ENCODE measurements around the gene M1AP.
A peak's percentile ranks its signal among the peaks of the same experiment; 100 is the strongest.

The M1AP gene, protein sequence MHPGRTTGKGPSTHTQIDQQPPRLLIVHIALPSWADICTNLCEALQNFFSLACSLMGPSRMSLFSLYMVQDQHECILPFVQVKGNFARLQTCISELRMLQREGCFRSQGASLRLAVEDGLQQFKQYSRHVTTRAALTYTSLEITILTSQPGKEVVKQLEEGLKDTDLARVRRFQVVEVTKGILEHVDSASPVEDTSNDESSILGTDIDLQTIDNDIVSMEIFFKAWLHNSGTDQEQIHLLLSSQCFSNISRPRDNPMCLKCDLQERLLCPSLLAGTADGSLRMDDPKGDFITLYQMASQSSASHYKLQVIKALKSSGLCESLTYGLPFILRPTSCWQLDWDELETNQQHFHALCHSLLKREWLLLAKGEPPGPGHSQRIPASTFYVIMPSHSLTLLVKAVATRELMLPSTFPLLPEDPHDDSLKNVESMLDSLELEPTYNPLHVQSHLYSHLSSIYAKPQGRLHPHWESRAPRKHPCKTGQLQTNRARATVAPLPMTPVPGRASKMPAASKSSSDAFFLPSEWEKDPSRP
- total RNA-seq = 0 to 0.06 (median 0) reads per million in 9 experiments

GRCh38 chr2:74648009-74648443, at the start of gene M1AP:
TSS of gene M1AP (minus strand) at chr2:74648330. CDS start at chr2:74640275, 8,055 bp downstream.
- Mint-ChIP-seq H3K27me3 (peaks cover 19 to 26% of the 10 kb centered on the region in 2 donors), H3K4me3 (no peak within 1 kb of the TSS), H3K4me1 (ENCODE audit: low read depth in 2 of 2) (peaks cover 0 to 10% of the 10 kb centered on the region in 2 donors), H3K9me3 (no peaks in the 10 kb centered on the region), H3K27ac (no peak within 1 kb of the TSS), H3K36me3 (ENCODE audit: insufficient read depth) (no peaks in the 10 kb centered on the region)
- no peak for DNase-seq
- ATAC-seq (replicated peaks) = no peak

DNA sequence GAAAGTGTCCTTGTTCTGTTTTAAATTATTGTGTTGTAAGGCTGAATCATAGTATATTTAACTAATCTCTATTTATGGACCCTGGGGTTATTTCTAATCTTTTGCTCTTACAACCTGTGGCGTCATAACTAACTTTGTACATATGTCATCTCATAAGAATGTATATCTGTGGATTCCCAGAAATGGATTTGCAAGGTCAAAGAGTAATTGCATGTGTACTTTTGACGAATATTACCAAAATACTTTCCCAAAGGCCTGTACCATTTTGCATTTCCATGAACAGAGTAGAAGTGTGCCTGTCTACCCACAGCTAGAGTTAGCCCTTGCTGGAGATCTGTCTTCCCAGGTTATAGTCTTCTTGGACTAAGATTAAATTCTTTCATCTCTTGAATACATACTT, 48.7 kb upstream of the M1AP start:
- Mint-ChIP-seq H3K9me3 (no peaks in the 10 kb centered on the region), H3K4me1 (ENCODE audit: low read depth in 2 of 2) (no peaks in the 10 kb centered on the region), H3K4me3 (no peak overlapping the region), H3K27me3 (peaks cover 0 to 6% of the 10 kb centered on the region in 2 donors), H3K36me3 (ENCODE audit: insufficient read depth) (no peaks in the 10 kb centered on the region), H3K27ac (no peak overlapping the region)
- ATAC-seq (replicated peaks) (no peak), DNase-seq (no peak)

DNA sequence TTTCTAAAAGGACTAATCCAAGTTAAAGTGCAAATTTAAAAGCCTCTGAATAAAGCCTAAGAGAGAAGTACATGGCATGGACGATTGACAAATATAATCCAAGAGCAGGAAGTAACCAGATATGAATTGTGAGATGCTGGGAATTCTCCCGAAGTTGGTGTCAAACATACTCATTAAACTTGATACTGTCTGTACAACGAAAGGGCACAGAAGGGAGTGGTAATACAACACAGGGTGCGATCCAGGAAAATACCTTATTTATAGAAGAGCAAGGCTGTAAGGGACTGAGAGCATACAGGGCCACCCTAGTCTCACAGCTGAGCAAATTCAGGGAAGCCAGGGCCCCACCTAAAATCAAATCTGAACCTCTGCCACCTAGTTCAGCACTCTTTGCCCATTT, 47.5 kb upstream of the M1AP start:
- peaks cover 3 to 9% of the 10 kb centered on the region in 2 donors for H3K27me3 Mint-ChIP-seq
- H3K36me3 Mint-ChIP-seq (ENCODE audit: insufficient read depth) = no peaks in the 10 kb centered on the region
- DNase-seq (no peak), ATAC-seq (replicated peaks) (no peak)
- H3K4me3 Mint-ChIP-seq = no peak overlapping the region
- no peaks in the 10 kb centered on the region for H3K4me1 Mint-ChIP-seq (ENCODE audit: low read depth in 2 of 2)
- H3K27ac Mint-ChIP-seq = no peak overlapping the region
- no peaks in the 10 kb centered on the region for H3K9me3 Mint-ChIP-seq

DNA sequence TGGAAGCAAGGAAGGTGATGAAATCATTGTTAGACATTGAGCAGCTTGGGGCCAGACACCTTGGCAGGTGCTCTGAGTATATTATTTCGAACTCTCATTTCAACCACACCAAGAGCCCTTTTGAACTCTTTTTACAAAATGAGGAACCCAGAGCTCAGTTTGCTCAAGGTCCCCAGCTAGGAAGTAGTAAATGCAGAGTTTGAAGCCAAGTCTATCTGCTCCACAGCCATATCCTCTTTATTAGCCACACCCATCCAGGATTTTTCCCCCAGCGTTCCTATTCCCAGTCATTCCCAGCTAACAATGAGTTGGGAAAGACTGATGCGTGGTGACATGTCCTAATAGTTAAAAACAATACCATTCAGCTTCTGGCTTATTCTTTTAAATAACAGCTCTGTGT, 46.2 kb upstream of the M1AP start:
- DNase-seq = no peak

GRCh38 chr2:74693668-74694067, 45.5 kb upstream of the M1AP start:
- Mint-ChIP-seq H3K27me3 (peaks cover 4 to 9% of the 10 kb centered on the region in 2 donors), H3K36me3 (ENCODE audit: insufficient read depth) (no peaks in the 10 kb centered on the region), H3K9me3 (no peaks in the 10 kb centered on the region), H3K4me3 (no peak overlapping the region), H3K4me1 (ENCODE audit: low read depth in 2 of 2) (no peaks in the 10 kb centered on the region), H3K27ac (no peak overlapping the region)
- ATAC-seq (replicated peaks) (no peak), DNase-seq (no peak)

More for the DNA sequence above, 46.2 kb upstream of the M1AP start:
- Mint-ChIP-seq H3K9me3 (no peaks in the 10 kb centered on the region), H3K36me3 (ENCODE audit: insufficient read depth) (no peaks in the 10 kb centered on the region), H3K4me3 (no peak overlapping the region), H3K4me1 (ENCODE audit: low read depth in 2 of 2) (no peaks in the 10 kb centered on the region), H3K27me3 (peaks cover 4 to 9% of the 10 kb centered on the region in 2 donors), H3K27ac (no peak overlapping the region)
- no peak for ATAC-seq (replicated peaks)

DNA sequence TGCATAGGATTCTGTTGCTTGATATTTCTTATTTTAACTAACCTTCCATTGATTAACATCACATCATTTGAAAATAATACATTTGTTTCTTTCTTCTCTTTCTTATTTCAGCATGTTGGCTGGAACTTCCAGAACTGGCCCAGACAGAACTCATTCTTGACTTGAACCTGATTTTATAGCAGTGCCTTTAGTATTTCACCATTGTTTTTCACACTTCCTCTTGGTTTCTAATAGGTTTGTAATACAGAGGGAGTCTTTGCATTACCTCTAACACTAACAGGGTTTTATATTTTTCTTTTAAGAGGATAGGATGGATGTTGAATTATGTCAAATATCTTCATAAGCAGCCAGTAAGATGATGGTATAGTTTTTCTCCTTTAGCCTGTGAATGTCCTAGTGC, 45.1 kb upstream of the M1AP start:
- H3K9me3 Mint-ChIP-seq = no peaks in the 10 kb centered on the region
- H3K27ac Mint-ChIP-seq = no peak overlapping the region
- no peaks in the 10 kb centered on the region for H3K36me3 Mint-ChIP-seq (ENCODE audit: insufficient read depth)
- H3K27me3 Mint-ChIP-seq = peaks cover 4 to 9% of the 10 kb centered on the region in 2 donors
- H3K4me3 Mint-ChIP-seq = no peak overlapping the region
- no peak for ATAC-seq (replicated peaks)
- no peak for DNase-seq
- no peaks in the 10 kb centered on the region for H3K4me1 Mint-ChIP-seq (ENCODE audit: low read depth in 2 of 2)

- no peaks in the 10 kb centered on the region for H3K9me3 Mint-ChIP-seq
- no peaks in the 10 kb centered on the region for H3K36me3 Mint-ChIP-seq (ENCODE audit: insufficient read depth)
- no peak overlapping the region for H3K27ac Mint-ChIP-seq
- DNase-seq = no peak
- H3K27me3 Mint-ChIP-seq = peaks cover 4 to 9% of the 10 kb centered on the region in 2 donors
- no peaks in the 10 kb centered on the region for H3K4me1 Mint-ChIP-seq (ENCODE audit: low read depth in 2 of 2)
- no peak for ATAC-seq (replicated peaks)
- H3K4me3 Mint-ChIP-seq = no peak overlapping the region
Measured at GRCh38 chr2:74691929-74692328, 43.8 kb upstream of the M1AP start.

DNA sequence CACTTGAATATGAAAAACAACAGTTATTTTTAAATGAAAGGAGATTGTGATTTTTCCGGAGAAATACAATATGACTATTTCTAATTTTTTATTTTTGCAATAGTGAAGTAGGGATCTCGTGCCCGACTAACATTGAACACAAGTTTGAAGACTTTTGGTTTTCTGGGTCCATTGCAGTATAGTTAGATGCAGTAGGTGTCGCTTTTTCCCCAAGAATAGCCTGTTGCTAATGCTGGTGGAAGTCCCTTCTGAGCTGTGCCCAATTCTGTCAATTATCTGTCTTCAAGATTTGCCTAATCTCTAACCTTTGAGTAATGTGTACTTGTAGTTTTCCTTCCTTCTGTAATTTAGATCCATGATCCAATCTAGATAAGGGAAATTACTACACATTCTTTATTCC, 42.4 kb upstream of the M1AP start:
- Mint-ChIP-seq H3K4me3 (no peak overlapping the region), H3K27me3 (peaks cover 4 to 9% of the 10 kb centered on the region in 2 donors), H3K4me1 (ENCODE audit: low read depth in 2 of 2) (no peaks in the 10 kb centered on the region), H3K27ac (no peak overlapping the region), H3K9me3 (no peaks in the 10 kb centered on the region), H3K36me3 (ENCODE audit: insufficient read depth) (no peaks in the 10 kb centered on the region)
- peak in 1 of 3 experiments; percentile 16 for DNase-seq
- peak; percentile 47 for ATAC-seq (replicated peaks)

DNA sequence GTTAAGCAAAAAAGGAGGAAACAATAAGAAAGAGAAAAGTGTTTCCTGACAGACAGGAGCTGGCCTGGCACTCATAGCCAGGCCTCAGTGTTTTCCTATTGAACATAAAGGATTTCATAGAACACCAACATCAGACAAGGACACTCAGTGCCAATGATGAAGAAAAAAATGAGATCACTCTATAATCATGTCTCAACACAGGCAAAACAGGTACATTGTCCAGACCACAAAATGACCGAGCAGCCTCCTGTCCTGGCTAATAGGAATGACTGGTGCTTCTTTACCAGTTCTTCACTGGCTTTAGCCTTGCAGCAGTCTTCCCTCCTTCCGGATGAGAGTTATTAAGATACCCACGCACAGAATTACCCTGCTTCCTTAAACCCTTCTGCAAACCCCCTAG, 41.5 kb upstream of the M1AP start:
- DNase-seq (no peak), ATAC-seq (replicated peaks) (no peak)
- Mint-ChIP-seq H3K4me1 (ENCODE audit: low read depth in 2 of 2) (no peaks in the 10 kb centered on the region), H3K27ac (no peak overlapping the region), H3K27me3 (peaks cover 4 to 9% of the 10 kb centered on the region in 2 donors), H3K4me3 (no peak overlapping the region), H3K36me3 (ENCODE audit: insufficient read depth) (no peaks in the 10 kb centered on the region), H3K9me3 (no peaks in the 10 kb centered on the region)

DNA sequence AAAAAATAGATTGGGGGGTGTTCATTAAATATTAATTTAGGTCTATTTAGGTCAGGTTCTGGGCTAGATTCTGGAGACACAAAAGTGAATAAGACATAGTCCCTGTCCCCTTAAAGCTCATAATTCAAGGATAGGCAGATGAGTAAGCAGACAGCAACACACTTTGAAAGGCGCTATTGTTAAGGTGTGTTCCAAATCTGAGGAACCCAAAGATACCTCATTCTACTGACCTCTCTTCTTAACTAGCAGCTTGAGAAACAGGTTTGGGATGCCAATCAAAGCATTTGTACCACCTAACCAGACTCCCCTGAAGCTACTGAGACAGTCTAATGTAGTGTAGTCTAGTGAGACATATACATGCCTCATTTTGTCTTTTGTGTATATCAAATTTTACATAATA, 40.8 kb upstream of the M1AP start:
- Mint-ChIP-seq H3K27ac (no peak overlapping the region), H3K4me3 (no peak overlapping the region), H3K9me3 (no peaks in the 10 kb centered on the region), H3K4me1 (ENCODE audit: low read depth in 2 of 2) (no peaks in the 10 kb centered on the region), H3K27me3 (peaks cover 4 to 9% of the 10 kb centered on the region in 2 donors), H3K36me3 (ENCODE audit: insufficient read depth) (no peaks in the 10 kb centered on the region)
- DNase-seq (no peak), ATAC-seq (replicated peaks) (no peak)

DNA sequence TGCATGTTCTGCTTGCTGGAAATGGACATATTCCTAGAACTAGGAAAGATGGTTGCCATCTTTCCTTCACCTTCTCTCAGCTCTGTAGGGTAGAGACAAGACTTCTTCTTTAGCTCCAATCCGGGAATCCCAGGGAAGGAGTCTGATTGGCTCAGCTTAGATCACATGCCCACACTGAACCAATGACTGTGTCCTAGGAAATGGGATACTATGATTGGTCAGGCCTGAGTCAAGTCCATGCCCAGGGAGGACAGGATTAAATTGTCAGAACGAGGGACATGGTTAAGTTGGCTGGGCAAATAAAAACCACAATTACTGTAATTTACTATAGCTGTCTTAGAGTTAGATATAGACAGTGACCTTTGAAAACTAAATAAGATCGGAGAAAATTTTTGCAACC, 37.3 kb upstream of the M1AP start:
- no peaks in the 10 kb centered on the region for H3K4me1 Mint-ChIP-seq (ENCODE audit: low read depth in 2 of 2)
- H3K27ac Mint-ChIP-seq = peak overlapping the region in 1 of 2 donors; percentile 42
- DNase-seq (no peak), ATAC-seq (replicated peaks) (no peak)
- no peak overlapping the region for H3K4me3 Mint-ChIP-seq
- no peaks in the 10 kb centered on the region for H3K27me3 Mint-ChIP-seq
- H3K9me3 Mint-ChIP-seq = no peaks in the 10 kb centered on the region
- no peaks in the 10 kb centered on the region for H3K36me3 Mint-ChIP-seq (ENCODE audit: insufficient read depth)

- Mint-ChIP-seq H3K9me3 (no peaks in the 10 kb centered on the region), H3K27ac (no peak overlapping the region), H3K27me3 (no peaks in the 10 kb centered on the region), H3K36me3 (ENCODE audit: insufficient read depth) (no peaks in the 10 kb centered on the region), H3K4me1 (ENCODE audit: low read depth in 2 of 2) (no peaks in the 10 kb centered on the region), H3K4me3 (no peak overlapping the region)
- no peak for DNase-seq
- no peak for ATAC-seq (replicated peaks)
Measured at GRCh38 chr2:74682501-74682900, 34.4 kb upstream of the M1AP start.

GRCh38 chr2:74679615-74680014, 31.5 kb upstream of the M1AP start:
- no peak overlapping the region for H3K27ac Mint-ChIP-seq
- no peak for ATAC-seq (replicated peaks)
- peaks cover 3% of the 10 kb centered on the region for H3K36me3 Mint-ChIP-seq (ENCODE audit: insufficient read depth)

GRCh38 chr2:74676331-74676730, 28.2 kb upstream of the M1AP start:
- no peak overlapping the region for H3K4me3 Mint-ChIP-seq
- peaks cover 3% of the 10 kb centered on the region for H3K36me3 Mint-ChIP-seq (ENCODE audit: insufficient read depth)
- no peak overlapping the region for H3K27ac Mint-ChIP-seq
- H3K4me1 Mint-ChIP-seq (ENCODE audit: low read depth in 2 of 2) = peaks cover 2 to 4% of the 10 kb centered on the region in 2 donors
- ATAC-seq (replicated peaks) (no peak), DNase-seq (no peak)
- H3K27me3 Mint-ChIP-seq = no peaks in the 10 kb centered on the region
- no peaks in the 10 kb centered on the region for H3K9me3 Mint-ChIP-seq

More at GRCh38 chr2:74679615-74680014, 31.5 kb upstream of the M1AP start:
- DNase-seq = no peak
- Mint-ChIP-seq H3K27me3 (no peaks in the 10 kb centered on the region), H3K4me1 (ENCODE audit: low read depth in 2 of 2) (no peaks in the 10 kb centered on the region), H3K9me3 (no peaks in the 10 kb centered on the region), H3K4me3 (no peak overlapping the region)

Data from effector memory CD8-positive, alpha-beta T cell (primary cell).